Activated naive CD4-positive, alpha-beta T cell treated with anti-CD3 and anti-CD28 coated beads for 36 hours (primary cell): ENCODE data around the gene JAKMIP1. TPM values are rescaled to one million over a fixed set of nuclear protein-coding genes. Genes with fewer than 3 reads are reported as not detected.
A peak's percentile ranks its signal among the peaks of the same experiment; 100 is the strongest.

Experiments
- CTCF ChIA-PET: fragments of 350-600 bp; sonication (Branson Sonifier 250); formaldehyde crosslinking; loops from one replicate; lab custom pipeline; 2021; ENCODE audit warnings: antibody characterized with exemption; lab: Charles Lee
- DNase-seq: peaks from one replicate; pipeline ENCODE4 v3.0.0-alpha.2; 2020
- H3K27ac Mint-ChIP-seq: one replicate; pipeline ENCODE4 v1.8.0; 2021; ENCODE audit warnings: mild to moderate bottlenecking, mixed read lengths
- H3K27me3 Mint-ChIP-seq: one replicate; pipeline ENCODE4 v1.8.0; 2021; ENCODE audit warnings: low read depth, mixed read lengths
- H3K36me3 Mint-ChIP-seq: one replicate; pipeline ENCODE4 v1.8.0; 2021; ENCODE audit warnings: low read depth, mixed read lengths
- H3K4me1 Mint-ChIP-seq: one replicate; pipeline ENCODE4 v1.8.0; 2021; ENCODE audit warnings: low read depth, mixed read lengths
- H3K4me3 Mint-ChIP-seq: one replicate; pipeline ENCODE4 v1.8.0; 2021; ENCODE audit warnings: mild to moderate bottlenecking, moderate library complexity, mixed read lengths
- H3K9me3 Mint-ChIP-seq: one replicate; pipeline ENCODE4 v1.8.0; 2021; ENCODE audit warnings: mixed read lengths
- intact Hi-C: fragments of 100-400 bp; cut with micrococcal nuclease; formaldehyde crosslinking; loops from one replicate; pipeline ENCODE4 v1.15.1; 2023
- total RNA-seq, 2 experiments: library from RNA; stranded (reverse); gene quantifications; one replicate each; pipeline ENCODE4 v1.2.3, GENCODE V29; 2021

The JAKMIP1 gene
- total RNA-seq, 2 experiments from 2014 or later = 0.27 to 0.50 TPM

DNA sequence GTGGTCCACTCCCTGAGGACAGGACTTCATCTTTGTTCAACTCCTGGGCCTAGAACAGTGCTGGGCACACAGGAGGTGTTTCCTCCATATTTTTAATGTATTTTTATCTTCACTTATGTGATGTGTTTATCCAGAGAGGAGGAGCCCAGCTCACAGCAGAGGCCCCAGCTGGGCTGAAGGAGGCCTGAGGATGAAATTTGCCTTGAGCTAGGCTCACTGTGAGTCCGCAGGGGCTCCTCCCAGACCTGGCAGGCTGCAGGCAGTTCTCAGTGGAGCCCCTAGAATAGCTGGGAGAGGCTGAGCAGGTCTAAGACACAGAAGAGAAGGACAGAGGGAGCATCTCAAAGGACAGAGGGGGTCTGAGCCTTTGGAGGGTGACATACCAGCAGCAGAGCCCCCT, 208.9 kb downstream of the JAKMIP1 start:
- no peak overlapping the region for H3K4me3 Mint-ChIP-seq
- intact Hi-C loops = no loop called here
- DNase-seq = no peak
- peaks cover 4% of the 10 kb centered on the region for H3K27me3 Mint-ChIP-seq
- CTCF ChIA-PET = no interaction called here
- H3K36me3 Mint-ChIP-seq = no peaks in the 10 kb centered on the region
- H3K9me3 Mint-ChIP-seq = no peaks in the 10 kb centered on the region
- no peaks in the 10 kb centered on the region for H3K4me1 Mint-ChIP-seq
- no peak overlapping the region for H3K27ac Mint-ChIP-seq

DNA sequence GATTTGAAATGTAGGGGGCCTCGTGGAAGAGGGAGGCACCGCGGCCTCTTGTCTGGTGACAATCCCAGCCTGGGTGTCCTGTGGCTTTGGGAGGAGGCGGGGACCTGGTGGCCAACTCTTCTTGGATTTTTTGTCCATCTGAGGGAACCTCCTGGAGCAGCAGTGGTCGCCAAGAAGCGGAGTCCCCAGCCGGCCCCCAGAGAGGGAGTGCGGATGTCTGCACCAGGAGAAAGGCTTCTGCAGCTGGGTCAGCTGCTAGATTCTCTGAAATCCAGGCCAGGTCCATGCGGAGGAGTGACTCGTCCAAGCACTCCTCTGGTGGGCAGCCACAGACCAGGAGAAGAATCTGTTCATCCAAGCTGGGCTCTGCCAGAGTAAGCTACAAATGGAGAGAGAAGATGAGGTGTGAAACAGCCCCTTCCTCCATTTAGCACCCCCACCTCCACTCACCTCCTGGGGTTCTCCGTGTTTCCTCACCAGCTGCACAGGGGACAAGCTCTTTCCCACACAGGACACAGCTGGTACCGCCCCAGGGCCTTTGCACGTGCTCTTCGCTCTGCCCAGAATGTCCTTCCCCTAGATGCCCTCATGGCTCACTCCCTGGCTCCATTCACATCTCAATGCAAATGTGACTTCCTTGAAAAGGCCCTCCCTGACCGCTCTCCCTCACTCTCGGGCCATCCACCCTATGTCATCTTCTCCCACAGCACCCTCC, 209.7 kb downstream of the JAKMIP1 start:
- Mint-ChIP-seq H3K36me3 (no peaks in the 10 kb centered on the region), H3K27ac (no peak overlapping the region), H3K9me3 (no peaks in the 10 kb centered on the region), H3K4me3 (no peak overlapping the region), H3K4me1 (no peaks in the 10 kb centered on the region), H3K27me3 (peaks cover 3% of the 10 kb centered on the region)
- no peak for DNase-seq
- CTCF ChIA-PET = no interaction called here
- intact Hi-C loops = no loop called here

DNA sequence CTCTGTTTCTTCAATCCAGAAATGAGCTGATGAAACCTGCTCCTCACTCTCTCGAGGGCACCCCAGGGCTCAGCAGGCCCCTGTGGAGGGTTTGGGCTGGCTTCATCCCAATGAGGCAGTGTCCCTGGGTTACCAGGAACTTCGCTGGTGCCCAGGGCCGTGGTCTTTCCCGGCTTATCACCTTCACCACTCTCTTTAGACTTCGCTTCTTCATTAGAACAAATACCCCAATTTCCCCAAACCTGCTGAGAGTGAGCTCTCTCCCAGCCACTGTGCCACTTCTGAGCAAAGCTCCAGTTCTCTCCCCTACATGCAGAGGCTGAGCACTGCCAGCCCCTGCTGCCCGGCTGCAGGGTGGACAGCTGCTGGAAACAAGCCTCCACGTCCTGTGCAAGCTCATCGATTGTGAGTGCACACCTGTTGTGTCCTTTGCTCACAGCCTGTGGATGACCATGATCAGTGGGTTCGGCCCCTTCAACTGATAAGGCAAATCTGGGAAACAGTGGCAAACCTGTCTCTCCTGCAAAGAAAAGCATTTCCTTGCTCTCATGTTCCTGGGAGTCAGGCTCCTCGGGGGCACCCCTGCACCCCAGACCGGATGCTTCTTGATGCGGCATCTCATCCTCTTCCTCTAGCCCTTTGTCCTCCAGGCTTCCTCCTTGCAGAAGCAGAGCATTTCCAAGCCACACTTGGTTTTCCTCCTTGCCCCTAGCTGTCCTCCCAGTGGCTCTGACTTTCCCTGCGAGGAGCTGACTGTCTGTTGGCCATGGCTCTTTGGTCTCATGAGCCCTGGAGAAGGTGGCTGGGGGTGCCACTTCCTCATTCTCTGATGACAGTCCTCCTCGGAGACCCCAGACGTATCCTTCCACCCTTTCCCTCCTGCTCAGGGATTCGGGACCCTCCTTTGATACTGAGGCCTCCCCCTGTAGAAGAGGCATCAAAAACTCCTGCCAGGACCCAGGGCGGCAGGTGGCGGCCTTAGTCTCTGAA, 210.8 kb downstream of the JAKMIP1 start:
- H3K27me3 Mint-ChIP-seq = no peaks in the 10 kb centered on the region
- peaks cover 6% of the 10 kb centered on the region for H3K9me3 Mint-ChIP-seq
- H3K4me1 Mint-ChIP-seq = no peaks in the 10 kb centered on the region
- H3K27ac Mint-ChIP-seq = no peak overlapping the region
- H3K4me3 Mint-ChIP-seq = no peak overlapping the region
- no peak for DNase-seq
- no peaks in the 10 kb centered on the region for H3K36me3 Mint-ChIP-seq
- intact Hi-C loops = no loop called here
- CTCF ChIA-PET = interaction anchor here (0.6 to 1.2 kb wide), 2 partner anchors 9 to 53 kb away, joined by 3 to 7 read pairs; no protein-coding TSS in a partner anchor

DNA sequence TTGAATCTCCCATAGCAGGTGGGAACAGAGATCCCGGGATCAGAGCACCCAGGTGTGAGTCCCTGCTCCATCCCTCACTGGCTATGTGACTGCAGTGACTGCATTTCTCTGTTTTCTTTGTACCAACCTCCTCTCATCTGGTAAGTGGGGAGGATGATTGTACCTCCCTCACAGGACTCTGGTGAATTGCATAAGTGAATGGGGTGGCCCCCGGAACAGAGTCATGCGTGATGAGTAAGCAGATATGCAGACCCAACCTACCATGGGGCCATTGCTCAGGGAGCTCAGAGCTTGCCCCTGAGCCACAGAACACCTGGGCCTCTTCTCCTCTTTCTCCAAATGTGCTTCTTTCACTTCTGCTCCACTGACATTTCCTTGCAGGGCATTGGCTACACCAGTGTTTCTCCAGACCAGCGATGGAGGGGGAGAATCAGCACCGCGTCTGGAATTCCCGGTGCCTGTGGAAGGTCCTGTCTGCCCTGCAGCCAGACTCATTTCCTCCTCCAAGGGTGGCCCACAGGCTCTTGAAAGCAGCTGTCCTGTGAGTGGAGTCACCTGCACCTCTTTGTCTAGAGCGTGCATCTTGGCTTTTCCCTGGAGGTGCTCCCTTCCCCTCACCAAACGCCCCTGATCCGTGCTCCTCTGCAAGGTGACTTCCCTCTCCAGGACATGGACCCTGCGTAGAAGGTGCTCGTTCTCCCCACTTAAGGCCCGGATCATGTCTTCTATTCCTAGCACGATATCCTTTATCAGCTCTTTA, 212.1 kb downstream of the JAKMIP1 start:
- intact Hi-C loops = no loop called here
- no peak overlapping the region for H3K4me3 Mint-ChIP-seq
- H3K27ac Mint-ChIP-seq = no peak overlapping the region
- H3K4me1 Mint-ChIP-seq = no peaks in the 10 kb centered on the region
- CTCF ChIA-PET = interaction anchor here (0.6 kb wide), 2 partner anchors 10 to 55 kb away, joined by 3 read pairs; no protein-coding TSS in a partner anchor
- H3K36me3 Mint-ChIP-seq = peaks cover 1% of the 10 kb centered on the region
- peaks cover 15% of the 10 kb centered on the region for H3K9me3 Mint-ChIP-seq
- peaks cover 3% of the 10 kb centered on the region for H3K27me3 Mint-ChIP-seq
- DNase-seq = no peak

DNA sequence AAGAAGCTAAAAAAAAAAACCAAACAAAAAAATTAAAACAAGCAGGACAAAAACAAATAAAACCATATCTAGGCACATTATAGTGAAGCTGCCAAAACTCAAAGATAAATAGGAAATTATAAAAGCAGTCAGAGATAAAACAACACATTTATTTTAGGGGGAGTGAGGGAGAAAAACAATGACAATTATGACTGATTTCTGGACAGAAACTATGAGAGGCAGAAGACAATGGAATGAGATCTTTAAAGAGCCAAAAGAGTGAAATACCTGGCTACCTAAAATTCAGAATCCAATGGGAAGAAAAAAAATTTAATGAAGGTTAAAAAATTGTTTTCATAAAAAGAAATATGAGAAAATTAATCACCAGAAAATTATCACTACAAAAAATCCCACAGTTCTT, 215.5 kb downstream of the JAKMIP1 start:
- Mint-ChIP-seq H3K27ac (no peak overlapping the region), H3K4me3 (no peak overlapping the region), H3K4me1 (no peaks in the 10 kb centered on the region), H3K36me3 (peaks cover 1% of the 10 kb centered on the region), H3K27me3 (peaks cover 16% of the 10 kb centered on the region), H3K9me3 (peaks cover 17% of the 10 kb centered on the region)
- CTCF ChIA-PET = no interaction called here
- DNase-seq = no peak
- intact Hi-C loops = no loop called here

DNA sequence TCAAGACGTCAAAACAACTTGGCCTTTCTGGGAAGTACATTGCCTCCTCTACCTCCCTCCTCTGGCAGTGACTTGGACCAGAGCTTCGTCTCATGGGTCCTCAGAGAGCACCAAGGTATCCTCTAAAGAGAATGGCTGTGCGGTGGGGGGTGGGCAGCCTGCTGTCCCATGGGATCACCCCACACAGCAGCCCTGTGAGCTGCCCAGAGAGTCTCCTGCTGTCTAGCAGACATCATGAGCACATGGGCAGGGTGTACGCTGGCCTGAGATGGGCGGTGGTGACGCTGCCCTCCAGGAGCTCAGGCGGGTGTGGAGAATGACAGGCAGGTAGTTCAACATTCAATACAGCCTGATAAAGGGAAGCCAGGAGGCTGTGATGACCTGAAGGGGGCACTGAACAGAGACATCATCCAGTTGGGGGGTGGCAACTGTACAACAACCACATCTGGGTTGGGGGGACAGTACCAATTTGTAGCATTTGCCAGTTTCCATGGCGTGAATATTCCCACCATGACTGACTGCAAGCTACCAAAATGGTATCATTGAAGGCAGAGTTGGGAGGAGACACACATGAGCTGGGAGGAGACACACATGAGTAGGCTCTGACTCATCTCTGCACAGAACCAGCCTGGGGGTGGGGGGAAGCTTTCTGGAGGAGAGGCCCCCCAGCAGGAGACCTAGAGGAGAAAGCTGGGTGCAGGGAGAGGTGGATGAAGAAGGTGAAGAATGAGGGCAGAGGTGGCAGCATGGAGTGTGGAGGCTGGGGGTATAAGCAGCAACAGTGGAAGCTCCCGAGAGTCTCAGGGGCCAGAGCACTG, 218.0 kb downstream of the JAKMIP1 start:
- Mint-ChIP-seq H3K36me3 (peaks cover 1% of the 10 kb centered on the region), H3K4me3 (no peak overlapping the region), H3K4me1 (no peaks in the 10 kb centered on the region), H3K9me3 (peaks cover 17% of the 10 kb centered on the region), H3K27ac (no peak overlapping the region), H3K27me3 (peaks cover 16% of the 10 kb centered on the region)
- CTCF ChIA-PET = interaction anchor here (0.5 to 1.0 kb wide), 2 partner anchors 15 to 170 kb away, joined by 3 to 4 read pairs; no protein-coding TSS in a partner anchor
- no peak for DNase-seq
- intact Hi-C loops = no loop called here

DNA sequence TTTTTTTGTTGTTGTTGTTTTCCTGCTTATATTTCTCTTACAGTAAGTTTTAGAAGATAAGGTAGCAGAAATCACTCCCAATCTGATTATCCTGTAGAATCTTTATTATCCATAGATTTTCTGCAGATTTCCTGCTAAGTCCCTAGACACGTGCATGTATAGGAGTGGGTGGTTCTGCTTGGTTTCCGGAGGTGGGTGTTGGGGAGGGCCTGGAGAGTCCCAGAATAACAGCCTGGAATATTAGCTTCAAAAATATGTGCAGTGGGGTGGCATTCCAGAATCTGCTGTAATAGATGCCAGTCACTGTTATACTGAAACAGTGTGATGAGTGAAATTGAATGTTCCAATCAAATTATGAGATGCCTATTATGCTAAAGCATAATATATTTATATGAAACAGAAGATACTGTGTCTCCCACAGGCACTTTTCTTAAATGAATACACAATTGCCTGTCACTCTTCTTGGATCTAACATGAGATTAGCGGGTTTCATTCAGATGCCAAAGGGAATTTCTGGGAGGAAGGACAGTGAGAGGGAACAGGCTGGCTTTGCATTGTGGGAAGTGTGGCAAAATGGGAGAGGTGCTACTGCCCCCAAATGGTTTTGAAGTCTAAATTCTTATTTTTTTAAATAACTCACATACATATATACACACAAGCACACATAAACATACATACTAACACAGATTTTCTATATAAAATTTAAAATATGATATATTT, 219.8 kb downstream of the JAKMIP1 start:
- no peak for DNase-seq
- H3K4me3 Mint-ChIP-seq = no peak overlapping the region
- H3K36me3 Mint-ChIP-seq = peaks cover 1% of the 10 kb centered on the region
- intact Hi-C loops = no loop called here
- no peak overlapping the region for H3K27ac Mint-ChIP-seq
- H3K4me1 Mint-ChIP-seq = no peaks in the 10 kb centered on the region
- peaks cover 16% of the 10 kb centered on the region for H3K27me3 Mint-ChIP-seq
- H3K9me3 Mint-ChIP-seq = peaks cover 17% of the 10 kb centered on the region
- CTCF ChIA-PET = interaction anchor here (0.8 kb wide), 1 partner anchor 20 kb away, joined by 3 read pairs; no protein-coding TSS in a partner anchor

DNA sequence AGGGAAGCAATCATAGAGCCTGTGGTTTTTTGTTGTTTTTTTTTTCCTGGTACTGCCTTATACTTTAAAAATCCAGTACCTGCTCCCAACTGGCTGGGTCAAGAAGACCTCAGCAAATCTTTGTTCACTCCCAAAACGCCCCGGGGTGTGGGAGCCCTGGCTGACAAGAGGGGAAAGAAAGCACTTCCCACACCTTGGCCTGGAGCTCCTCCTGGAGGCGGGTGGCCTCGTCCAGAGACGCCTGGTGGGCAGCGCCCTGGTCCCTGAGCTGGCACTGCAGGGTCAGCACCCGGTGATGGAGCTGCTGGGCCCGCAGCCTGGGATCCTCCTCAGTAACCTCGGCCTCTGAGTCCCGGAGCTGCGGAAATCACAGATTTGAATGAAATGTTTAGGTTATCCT, 220.4 kb downstream of the JAKMIP1 start:
- no peaks in the 10 kb centered on the region for H3K4me1 Mint-ChIP-seq
- peak; percentile 11 for DNase-seq
- H3K9me3 Mint-ChIP-seq = peaks cover 16% of the 10 kb centered on the region
- H3K4me3 Mint-ChIP-seq = no peak overlapping the region
- CTCF ChIA-PET = no interaction called here
- peaks cover 1% of the 10 kb centered on the region for H3K36me3 Mint-ChIP-seq
- intact Hi-C loops = loop anchor here (5.0 kb wide), 1 partner anchor 158 kb away; no protein-coding TSS in a partner anchor
- peaks cover 16% of the 10 kb centered on the region for H3K27me3 Mint-ChIP-seq
- H3K27ac Mint-ChIP-seq = no peak overlapping the region

DNA sequence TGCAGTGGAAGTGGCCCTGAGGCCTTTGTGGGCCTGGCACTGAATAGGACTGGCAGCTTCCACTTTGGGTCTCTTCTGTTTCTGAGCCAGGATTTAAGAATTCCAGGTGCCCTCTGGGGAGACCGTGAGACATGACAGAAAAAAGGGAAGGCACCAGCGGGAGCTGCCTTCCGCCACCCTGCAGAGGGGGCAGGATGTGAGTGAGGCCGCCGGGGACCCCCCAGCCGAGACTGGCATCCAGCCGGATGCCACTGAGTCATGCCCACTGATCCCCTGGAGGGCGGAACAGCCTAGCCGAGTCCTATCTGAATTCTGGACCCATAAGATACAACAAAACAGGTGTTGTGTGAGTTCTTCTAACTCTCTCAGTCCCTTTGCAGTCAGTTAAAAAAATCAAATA, 223.4 kb downstream of the JAKMIP1 start:
- CTCF ChIA-PET = no interaction called here
- Mint-ChIP-seq H3K27ac (no peak overlapping the region), H3K27me3 (peaks cover 12% of the 10 kb centered on the region), H3K36me3 (no peaks in the 10 kb centered on the region), H3K4me1 (no peaks in the 10 kb centered on the region), H3K4me3 (no peak overlapping the region), H3K9me3 (no peaks in the 10 kb centered on the region)
- no peak for DNase-seq
- intact Hi-C loops = loop anchor here (5.0 kb wide), 1 partner anchor 155 kb away; no protein-coding TSS in a partner anchor

DNA sequence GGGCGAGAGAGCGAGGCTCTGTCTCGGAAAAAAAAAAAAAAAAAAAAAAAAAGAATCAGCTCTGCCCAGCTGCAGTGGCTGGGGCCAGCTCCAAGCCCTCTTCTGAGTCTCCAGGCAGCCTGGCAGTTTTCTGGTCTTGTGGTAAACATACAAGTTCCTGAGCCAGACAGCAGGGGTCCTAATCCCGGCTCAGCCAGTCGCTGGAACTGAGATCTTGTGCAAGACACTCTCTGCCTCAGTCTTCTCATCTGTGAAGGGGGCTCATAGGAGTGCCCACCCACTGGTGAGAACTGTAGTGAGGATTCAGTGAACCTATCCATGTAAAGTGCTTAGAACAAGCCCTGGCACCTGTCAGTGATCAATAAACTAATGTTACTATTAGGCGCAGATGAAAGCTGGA, 223.9 kb downstream of the JAKMIP1 start:
- no peak overlapping the region for H3K27ac Mint-ChIP-seq
- intact Hi-C loops = loop anchor here (5.0 kb wide), 1 partner anchor 154 kb away; no protein-coding TSS in a partner anchor
- no peak for DNase-seq
- H3K9me3 Mint-ChIP-seq = no peaks in the 10 kb centered on the region
- H3K27me3 Mint-ChIP-seq = peaks cover 12% of the 10 kb centered on the region
- H3K36me3 Mint-ChIP-seq = no peaks in the 10 kb centered on the region
- no peaks in the 10 kb centered on the region for H3K4me1 Mint-ChIP-seq
- no peak overlapping the region for H3K4me3 Mint-ChIP-seq
- CTCF ChIA-PET = no interaction called here
